HepG2 (cell line): ENCODE results near the gene MAN2A1. TPM values are rescaled to one million over a fixed set of nuclear protein-coding genes. Genes with fewer than 3 reads are reported as not detected.

Experiments used
- GPN1 ChIP-seq: sonication (generic); formaldehyde crosslinking; IDR thresholded peaks from 2 replicates; pipeline ENCODE4 v1.5.1; 2020; ENCODE audit warnings: missing genetic modification reagents, borderline replicate concordance
- IRX3 ChIP-seq: sonication (generic); formaldehyde crosslinking; IDR thresholded peaks from 2 replicates; pipeline ENCODE4 v1.8.1; 2023; ENCODE audit warnings: mild to moderate bottlenecking, low read depth, missing genetic modification reagents, borderline replicate concordance
- ISX ChIP-seq: sonication (generic); formaldehyde crosslinking; conservative IDR thresholded peaks from 2 replicates; pipeline ENCODE4 v1.5.0; 2020; ENCODE audit warnings: missing genetic modification reagents
- JUN ChIP-seq: sonication (generic); formaldehyde crosslinking; IDR thresholded peaks from 2 replicates; pipeline ENCODE4 v1.4.0; 2020; ENCODE audit warnings: mild to moderate bottlenecking, missing genetic modification reagents
- NFYB ChIP-seq: sonication (generic); formaldehyde crosslinking; IDR thresholded peaks from 2 replicates; pipeline ENCODE4 v1.4.0; 2020; ENCODE audit warnings: missing genetic modification reagents
- RXRA ChIP-seq: sonication (generic); formaldehyde crosslinking; IDR thresholded peaks from 2 replicates; pipeline ENCODE4 v1.5.1; 2020; ENCODE audit warnings: missing genetic modification reagents
- SRSF1 ChIP-seq: fragments of 200-400 bp; formaldehyde crosslinking; optimal IDR thresholded peaks from 2 replicates; pipeline ENCODE3; 2017; ENCODE audit warnings: mild to moderate bottlenecking, low read depth, low read length, moderate library complexity
- TBP ChIP-seq: sonication (generic); formaldehyde crosslinking; IDR thresholded peaks from 2 replicates; pipeline ENCODE4 v1.5.0; 2020; ENCODE audit warnings: missing genetic modification reagents
- ZNF335 ChIP-seq: sonication (generic); formaldehyde crosslinking; IDR thresholded peaks from 2 replicates; pipeline ENCODE4 v1.4.0; 2020; ENCODE audit warnings: missing genetic modification reagents
- ZNF501 ChIP-seq: sonication (generic); formaldehyde crosslinking; IDR thresholded peaks from 2 replicates; pipeline ENCODE4 v1.5.1; 2020; ENCODE audit warnings: mild to moderate bottlenecking, moderate library complexity, missing genetic modification reagents
- ZNF543 ChIP-seq: sonication (generic); formaldehyde crosslinking; IDR thresholded peaks from 2 replicates; pipeline ENCODE4 v1.4.0; 2020; ENCODE audit warnings: mild to moderate bottlenecking, missing genetic modification reagents
- ZNF737 ChIP-seq: sonication (generic); formaldehyde crosslinking; IDR thresholded peaks from 2 replicates; pipeline ENCODE4 v1.5.0; 2020; ENCODE audit warnings: missing genetic modification reagents, mild to moderate bottlenecking, borderline replicate concordance
- polyA plus RNA-seq, 8 experiments: library from polyadenylated mRNA; depleted of rRNA in 3 of 8; stranded (reverse) in 7 of 8; unstranded in 1 of 8; fragments of >200 nt; fragmentation: Illumina TruSeq in 4 of 8; extraction: Trizol in 4 of 8; gene quantifications; 2 replicates each; pipeline versions ENCODE4 v1.2.1 to v1.2.3, GENCODE V29; 2011 to 2016; ENCODE audit warnings: low read depth in 4 of 8, missing spikeins in 1 of 8, mixed read lengths in 1 of 8; ENCODE audit not compliant: insufficient read depth in 1 of 8
- total RNA-seq, 5 experiments: library from RNA; depleted of rRNA; stranded (reverse); fragments of >200 nt; fragmentation: Illumina TruSeq; extraction: Trizol; gene quantifications; 2 replicates each; pipeline ENCODE4 v1.2.3, GENCODE V29; 2016; ENCODE audit warnings: low read depth in 1 of 5
- TF ChIP-seq, protein P1 (sequence below): sonication (generic); formaldehyde crosslinking; IDR thresholded peaks from 2 replicates; pipeline ENCODE4 v1.9.0; 2022; ENCODE audit warnings: low read depth, missing genetic modification reagents
- TF ChIP-seq, protein P2 (sequence below): sonication (generic); formaldehyde crosslinking; IDR thresholded peaks from 2 replicates; pipeline ENCODE4 v1.5.0; 2020; ENCODE audit warnings: mild to moderate bottlenecking, missing genetic modification reagents, moderate library complexity
- TF ChIP-seq, protein P3 (sequence below): sonication (generic); formaldehyde crosslinking; IDR thresholded peaks from 2 replicates; pipeline ENCODE4 v1.4.0; 2020; ENCODE audit warnings: mild to moderate bottlenecking, missing genetic modification reagents
- TF ChIP-seq, protein P4 (sequence below): sonication (generic); formaldehyde crosslinking; conservative IDR thresholded peaks from 2 replicates; pipeline ENCODE4 v1.5.0; 2020; ENCODE audit warnings: missing genetic modification reagents

Gene MAN2A1
- total and polyA plus RNA-seq, 2 of the 13 experiments (the other 11 are each of a cell fraction or from before 2014, with no cell fraction given), result 56.2 to 80.5 TPM

DNA sequence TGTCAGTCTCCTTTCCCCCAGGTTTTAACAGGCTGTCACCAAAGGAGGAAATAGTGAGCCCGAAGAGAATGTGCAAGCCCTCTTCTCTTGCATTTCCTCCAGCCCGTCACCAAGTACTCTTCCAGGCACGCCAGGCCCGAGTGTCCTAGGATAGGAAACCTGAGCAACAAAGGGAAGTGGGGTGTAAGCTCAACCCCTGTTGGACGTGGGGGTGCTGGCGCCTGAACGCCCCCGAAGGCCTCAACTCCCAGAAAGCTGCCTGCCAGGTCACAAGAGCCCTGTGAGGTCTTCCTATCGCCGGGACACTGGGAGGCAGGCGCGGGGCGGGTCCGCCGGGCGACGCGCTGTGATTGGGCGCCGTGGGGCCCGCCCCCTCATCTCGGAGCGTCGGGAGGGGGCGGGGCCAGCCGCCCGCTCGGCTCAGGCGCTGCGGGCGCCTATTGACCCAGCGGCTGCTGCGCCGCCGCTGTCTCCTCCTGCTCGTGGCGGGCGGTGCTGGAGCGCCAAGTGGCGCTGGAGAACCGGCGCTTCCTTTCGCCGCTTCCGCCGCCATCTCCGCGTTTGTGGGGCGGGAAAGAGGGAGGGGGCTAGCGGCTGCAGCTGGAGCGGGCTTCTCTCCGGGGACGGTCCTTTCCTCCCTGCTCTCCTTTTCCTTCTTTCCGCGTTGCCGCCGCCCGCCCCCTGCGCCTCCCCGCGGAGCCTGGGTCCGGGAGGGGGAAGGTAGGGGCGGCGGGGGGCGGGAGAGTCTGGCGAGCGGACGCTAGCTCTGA is 572 bp upstream of the MAN2A1 start (continued):
- TF ChIP-seq, protein P1, sequence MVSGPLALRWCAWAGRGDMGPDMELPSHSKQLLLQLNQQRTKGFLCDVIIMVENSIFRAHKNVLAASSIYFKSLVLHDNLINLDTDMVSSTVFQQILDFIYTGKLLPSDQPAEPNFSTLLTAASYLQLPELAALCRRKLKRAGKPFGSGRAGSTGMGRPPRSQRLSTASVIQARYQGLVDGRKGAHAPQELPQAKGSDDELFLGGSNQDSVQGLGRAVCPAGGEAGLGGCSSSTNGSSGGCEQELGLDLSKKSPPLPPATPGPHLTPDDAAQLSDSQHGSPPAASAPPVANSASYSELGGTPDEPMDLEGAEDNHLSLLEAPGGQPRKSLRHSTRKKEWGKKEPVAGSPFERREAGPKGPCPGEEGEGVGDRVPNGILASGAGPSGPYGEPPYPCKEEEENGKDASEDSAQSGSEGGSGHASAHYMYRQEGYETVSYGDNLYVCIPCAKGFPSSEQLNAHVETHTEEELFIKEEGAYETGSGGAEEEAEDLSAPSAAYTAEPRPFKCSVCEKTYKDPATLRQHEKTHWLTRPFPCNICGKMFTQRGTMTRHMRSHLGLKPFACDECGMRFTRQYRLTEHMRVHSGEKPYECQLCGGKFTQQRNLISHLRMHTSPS (CRISPR knock-in tag), result no peak
- TF ChIP-seq ZNF737 (CRISPR knock-in tag), result no peak
- no peak for TF ChIP-seq ISX (CRISPR knock-in tag)
- no peak for TF ChIP-seq ZNF543 (CRISPR knock-in tag)
- peak; percentile 54 for TF ChIP-seq SRSF1
- TF ChIP-seq, protein P2, sequence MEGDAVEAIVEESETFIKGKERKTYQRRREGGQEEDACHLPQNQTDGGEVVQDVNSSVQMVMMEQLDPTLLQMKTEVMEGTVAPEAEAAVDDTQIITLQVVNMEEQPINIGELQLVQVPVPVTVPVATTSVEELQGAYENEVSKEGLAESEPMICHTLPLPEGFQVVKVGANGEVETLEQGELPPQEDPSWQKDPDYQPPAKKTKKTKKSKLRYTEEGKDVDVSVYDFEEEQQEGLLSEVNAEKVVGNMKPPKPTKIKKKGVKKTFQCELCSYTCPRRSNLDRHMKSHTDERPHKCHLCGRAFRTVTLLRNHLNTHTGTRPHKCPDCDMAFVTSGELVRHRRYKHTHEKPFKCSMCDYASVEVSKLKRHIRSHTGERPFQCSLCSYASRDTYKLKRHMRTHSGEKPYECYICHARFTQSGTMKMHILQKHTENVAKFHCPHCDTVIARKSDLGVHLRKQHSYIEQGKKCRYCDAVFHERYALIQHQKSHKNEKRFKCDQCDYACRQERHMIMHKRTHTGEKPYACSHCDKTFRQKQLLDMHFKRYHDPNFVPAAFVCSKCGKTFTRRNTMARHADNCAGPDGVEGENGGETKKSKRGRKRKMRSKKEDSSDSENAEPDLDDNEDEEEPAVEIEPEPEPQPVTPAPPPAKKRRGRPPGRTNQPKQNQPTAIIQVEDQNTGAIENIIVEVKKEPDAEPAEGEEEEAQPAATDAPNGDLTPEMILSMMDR (CRISPR knock-in tag), result no peak; the same call in none of the 2 replicates
- TF ChIP-seq, protein P3, sequence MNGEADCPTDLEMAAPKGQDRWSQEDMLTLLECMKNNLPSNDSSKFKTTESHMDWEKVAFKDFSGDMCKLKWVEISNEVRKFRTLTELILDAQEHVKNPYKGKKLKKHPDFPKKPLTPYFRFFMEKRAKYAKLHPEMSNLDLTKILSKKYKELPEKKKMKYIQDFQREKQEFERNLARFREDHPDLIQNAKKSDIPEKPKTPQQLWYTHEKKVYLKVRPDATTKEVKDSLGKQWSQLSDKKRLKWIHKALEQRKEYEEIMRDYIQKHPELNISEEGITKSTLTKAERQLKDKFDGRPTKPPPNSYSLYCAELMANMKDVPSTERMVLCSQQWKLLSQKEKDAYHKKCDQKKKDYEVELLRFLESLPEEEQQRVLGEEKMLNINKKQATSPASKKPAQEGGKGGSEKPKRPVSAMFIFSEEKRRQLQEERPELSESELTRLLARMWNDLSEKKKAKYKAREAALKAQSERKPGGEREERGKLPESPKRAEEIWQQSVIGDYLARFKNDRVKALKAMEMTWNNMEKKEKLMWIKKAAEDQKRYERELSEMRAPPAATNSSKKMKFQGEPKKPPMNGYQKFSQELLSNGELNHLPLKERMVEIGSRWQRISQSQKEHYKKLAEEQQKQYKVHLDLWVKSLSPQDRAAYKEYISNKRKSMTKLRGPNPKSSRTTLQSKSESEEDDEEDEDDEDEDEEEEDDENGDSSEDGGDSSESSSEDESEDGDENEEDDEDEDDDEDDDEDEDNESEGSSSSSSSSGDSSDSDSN (CRISPR knock-in tag), result no peak; the same call in 1 of the 2 replicates
- TF ChIP-seq ZNF335 (CRISPR knock-in tag), result peak; percentile 90
- TF ChIP-seq, protein P4, sequence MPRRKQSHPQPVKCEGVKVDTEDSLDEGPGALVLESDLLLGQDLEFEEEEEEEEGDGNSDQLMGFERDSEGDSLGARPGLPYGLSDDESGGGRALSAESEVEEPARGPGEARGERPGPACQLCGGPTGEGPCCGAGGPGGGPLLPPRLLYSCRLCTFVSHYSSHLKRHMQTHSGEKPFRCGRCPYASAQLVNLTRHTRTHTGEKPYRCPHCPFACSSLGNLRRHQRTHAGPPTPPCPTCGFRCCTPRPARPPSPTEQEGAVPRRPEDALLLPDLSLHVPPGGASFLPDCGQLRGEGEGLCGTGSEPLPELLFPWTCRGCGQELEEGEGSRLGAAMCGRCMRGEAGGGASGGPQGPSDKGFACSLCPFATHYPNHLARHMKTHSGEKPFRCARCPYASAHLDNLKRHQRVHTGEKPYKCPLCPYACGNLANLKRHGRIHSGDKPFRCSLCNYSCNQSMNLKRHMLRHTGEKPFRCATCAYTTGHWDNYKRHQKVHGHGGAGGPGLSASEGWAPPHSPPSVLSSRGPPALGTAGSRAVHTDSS, result 0 out of 2 replicates have a peak, but pooled peaks have one; percentile 53
- no peak for TF ChIP-seq JUN (CRISPR knock-in tag)
- peak; percentile 90 for TF ChIP-seq ZNF501
- TF ChIP-seq RXRA, result peak; percentile 35; the same call in 1 of the 2 replicates
- no peak for TF ChIP-seq GPN1 (CRISPR knock-in tag)
- no peak for TF ChIP-seq TBP (CRISPR knock-in tag)
- peak; percentile 80 for TF ChIP-seq NFYB (CRISPR knock-in tag)
- TF ChIP-seq IRX3 (CRISPR knock-in tag), result no peak
